HG03066 (cell line): ENCODE results near the gene CIDEA.

Experiments
- ATAC-seq: cut with Tn5 transposase; IDR thresholded peaks from one replicate; pipeline ENCODE4 v1.9.1; 2021; ENCODE audit warnings: low read depth; ENCODE audit not compliant: unreplicated experiment

The CIDEA gene

DNA sequence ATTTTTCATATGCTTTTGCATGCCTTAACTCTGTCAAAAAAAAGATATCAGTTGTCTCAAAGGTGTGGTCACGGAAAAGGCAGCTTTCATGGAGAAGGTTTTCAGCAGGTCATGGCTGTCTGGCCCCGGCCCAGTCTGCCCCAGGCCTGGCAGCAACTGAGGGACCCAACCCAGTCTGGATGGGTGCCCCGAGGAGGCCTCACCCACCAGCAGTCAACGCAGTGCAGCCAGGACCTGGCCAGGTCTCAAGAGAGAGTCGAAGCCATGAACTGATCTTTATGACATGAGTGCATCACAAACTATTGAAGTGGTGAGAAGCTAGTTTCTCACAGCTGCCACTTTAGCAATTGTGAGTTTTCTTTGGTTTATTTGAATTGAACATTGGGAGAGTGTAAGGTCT, 61.8 kb downstream of the CIDEA start:
- no peak for ATAC-seq

DNA sequence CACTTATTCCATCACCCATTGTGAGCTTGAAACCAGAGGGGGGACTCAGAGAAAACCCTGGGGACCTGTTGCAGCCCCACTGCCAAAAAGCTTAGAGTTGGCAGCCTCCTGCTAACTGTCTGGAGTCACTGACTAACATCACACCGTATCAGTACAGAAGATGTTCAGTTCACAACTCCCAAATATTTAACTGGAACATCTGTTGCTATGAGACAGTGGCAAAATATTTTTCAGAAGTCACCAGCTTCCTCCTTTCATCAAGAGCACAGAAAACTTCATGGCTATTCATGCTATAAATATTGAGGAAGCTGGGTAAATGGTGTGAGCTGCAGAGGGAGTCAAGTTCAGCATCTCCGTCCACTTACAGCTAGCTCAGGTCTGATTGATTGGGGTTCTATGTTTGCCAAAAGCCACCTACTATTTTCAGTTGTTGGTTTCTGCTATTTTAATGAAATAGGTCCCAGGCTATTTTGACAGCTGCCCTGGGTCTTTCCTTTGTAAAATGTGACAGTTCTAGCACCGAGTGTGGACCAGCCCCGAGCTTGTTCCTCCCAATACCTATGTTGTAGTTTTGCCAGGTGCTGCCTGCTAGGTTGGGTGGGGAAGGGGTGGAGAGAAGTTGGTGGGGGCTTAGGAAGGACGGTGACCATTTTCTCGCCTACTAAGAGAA, 63.6 kb downstream of the CIDEA start:
- no peak for ATAC-seq

GRCh38 chr18:12318334-12318697, 64.2 kb downstream of the CIDEA start:
- no peak for ATAC-seq

DNA sequence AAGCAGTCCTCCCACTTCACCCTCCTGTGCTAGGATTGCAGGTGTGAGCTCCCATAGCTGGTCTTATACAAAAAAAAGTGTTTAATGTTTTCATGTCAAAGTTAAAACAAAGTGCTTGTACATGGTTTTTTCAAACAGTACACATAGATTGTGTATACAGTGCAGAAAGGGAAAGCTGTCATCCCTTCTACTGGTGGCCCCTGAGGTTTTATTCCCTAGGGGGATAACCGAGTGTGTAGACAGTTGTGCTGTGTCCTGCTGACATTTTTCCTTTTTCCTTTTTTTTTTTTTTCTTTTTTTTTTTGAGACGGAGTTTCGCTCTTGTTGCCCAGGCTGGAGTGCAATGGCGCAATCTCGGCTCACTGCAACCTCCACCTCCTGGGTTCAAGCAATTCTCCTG, 64.7 kb downstream of the CIDEA start:
- no peak for ATAC-seq

GRCh38 chr18:12321333-12321732, 67.2 kb downstream of the CIDEA start:
- peak; percentile 64 for ATAC-seq

DNA sequence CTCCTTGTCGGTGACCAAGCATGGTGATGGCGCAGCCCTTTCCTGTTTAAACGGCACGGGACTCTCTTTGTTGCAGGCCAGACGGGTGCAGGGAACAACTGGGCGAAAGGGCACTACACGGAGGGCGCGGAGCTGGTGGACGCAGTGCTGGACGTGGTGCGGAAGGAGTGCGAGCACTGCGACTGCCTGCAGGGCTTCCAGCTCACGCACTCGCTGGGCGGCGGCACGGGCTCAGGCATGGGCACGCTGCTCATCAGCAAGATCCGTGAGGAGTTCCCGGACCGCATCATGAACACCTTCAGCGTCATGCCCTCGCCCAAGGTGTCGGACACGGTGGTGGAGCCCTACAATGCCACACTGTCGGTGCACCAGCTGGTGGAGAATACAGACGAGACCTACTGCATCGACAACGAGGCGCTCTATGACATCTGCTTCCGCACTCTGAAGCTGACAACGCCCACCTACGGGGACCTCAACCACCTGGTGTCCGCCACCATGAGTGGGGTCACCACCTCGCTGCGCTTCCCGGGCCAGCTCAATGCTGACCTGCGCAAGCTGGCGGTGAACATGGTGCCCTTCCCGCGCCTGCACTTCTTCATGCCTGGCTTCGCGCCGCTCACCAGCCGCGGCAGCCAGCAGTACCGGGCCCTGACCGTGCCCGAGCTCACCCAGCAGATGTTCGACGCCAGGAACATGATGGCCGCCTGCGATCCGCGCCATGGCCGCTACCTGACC, 71.0 kb downstream of the CIDEA start:
- ATAC-seq, result no peak

- no peak for ATAC-seq
Measured at GRCh38 chr18:12325726-12326245, 71.6 kb downstream of the CIDEA start.

- ATAC-seq, result no peak
Measured at GRCh38 chr18:12326711-12327460, 72.7 kb downstream of the CIDEA start.
